Omental fat pad (tissue), 4 donors: ENCODE results near the gene STRN. TPM values are rescaled to one million over a fixed set of nuclear protein-coding genes. Genes with fewer than 3 reads are reported as not detected.
"Not testable (repeated sequence)": the region's sequence is repeated elsewhere in the genome, so short reads cannot be mapped to it uniquely, and the experiment has no call there.

Experiments
- ATAC-seq: fragments of 150-250 bp; one replicate; pipeline ENCODE4 v1.9.1; 2016; ENCODE audit warnings: mild to moderate bottlenecking, moderate library complexity; ENCODE audit not compliant: low FRiP score
- DNase-seq: peaks from one replicate; pipeline ENCODE4 v3.0.0-alpha.2; 2019; ENCODE audit warnings: low spot score
- total RNA-seq, 4 donors: library from RNA; depleted of rRNA; stranded (reverse); fragments of >200 nt; gene quantifications; one replicate each; pipeline ENCODE4 v1.1.0, GENCODE V29; 2016
- TF ChIP-seq, protein P1 (sequence below), 3 donors: fragments of 450-650 bp; IDR thresholded peaks; one replicate each; pipeline ENCODE4 v1.5.1; 2016 to 2017; ENCODE audit warnings: antibody characterized with exemption in 3 of 3, mild to moderate bottlenecking in 3 of 3, moderate library complexity in 2 of 3

The STRN gene
- total RNA-seq, 4 donors from 2014 or later, result 16.7 to 26.8 (median 21.3) TPM

DNA sequence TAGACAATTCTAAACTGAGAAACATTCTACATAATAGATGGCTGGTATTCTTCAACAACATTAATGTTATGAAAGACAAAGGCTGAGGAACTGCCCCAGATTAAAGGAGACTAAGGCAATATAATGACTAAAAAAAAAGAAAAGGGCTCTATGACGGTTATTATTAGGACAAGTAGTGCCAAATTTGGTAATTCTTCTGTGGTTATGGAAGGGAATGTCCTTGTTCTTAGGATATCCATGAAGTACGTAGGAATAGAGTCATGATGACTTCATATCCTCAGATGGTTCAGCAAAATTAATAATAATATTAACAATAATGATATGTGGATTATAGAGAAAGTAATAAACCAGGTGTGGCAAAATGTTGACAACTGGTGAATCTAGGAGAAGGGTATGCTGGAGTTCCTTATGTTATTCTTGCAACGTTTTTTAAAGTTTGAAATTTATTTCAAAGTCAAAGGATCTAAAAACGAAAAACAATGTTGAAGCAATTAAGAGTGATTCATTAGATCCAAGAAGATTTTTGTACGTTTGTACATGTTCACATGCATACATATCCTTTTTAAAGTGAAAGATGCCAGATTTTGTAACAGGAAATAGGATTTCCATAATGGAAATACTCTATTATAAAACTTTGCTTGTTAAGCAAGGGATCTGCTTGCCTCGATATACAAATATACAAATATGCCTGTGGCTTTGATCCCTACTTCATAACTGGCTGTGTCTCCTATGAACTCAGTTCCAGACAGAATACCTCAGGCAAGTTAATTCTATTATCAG lies 27.7 kb upstream of the STRN start:
- TF ChIP-seq, protein P1, sequence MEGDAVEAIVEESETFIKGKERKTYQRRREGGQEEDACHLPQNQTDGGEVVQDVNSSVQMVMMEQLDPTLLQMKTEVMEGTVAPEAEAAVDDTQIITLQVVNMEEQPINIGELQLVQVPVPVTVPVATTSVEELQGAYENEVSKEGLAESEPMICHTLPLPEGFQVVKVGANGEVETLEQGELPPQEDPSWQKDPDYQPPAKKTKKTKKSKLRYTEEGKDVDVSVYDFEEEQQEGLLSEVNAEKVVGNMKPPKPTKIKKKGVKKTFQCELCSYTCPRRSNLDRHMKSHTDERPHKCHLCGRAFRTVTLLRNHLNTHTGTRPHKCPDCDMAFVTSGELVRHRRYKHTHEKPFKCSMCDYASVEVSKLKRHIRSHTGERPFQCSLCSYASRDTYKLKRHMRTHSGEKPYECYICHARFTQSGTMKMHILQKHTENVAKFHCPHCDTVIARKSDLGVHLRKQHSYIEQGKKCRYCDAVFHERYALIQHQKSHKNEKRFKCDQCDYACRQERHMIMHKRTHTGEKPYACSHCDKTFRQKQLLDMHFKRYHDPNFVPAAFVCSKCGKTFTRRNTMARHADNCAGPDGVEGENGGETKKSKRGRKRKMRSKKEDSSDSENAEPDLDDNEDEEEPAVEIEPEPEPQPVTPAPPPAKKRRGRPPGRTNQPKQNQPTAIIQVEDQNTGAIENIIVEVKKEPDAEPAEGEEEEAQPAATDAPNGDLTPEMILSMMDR (IDR thresholded peaks at IDR 0.05), result no peak
- DNase-seq, result no peak
- ATAC-seq, result no peak

DNA sequence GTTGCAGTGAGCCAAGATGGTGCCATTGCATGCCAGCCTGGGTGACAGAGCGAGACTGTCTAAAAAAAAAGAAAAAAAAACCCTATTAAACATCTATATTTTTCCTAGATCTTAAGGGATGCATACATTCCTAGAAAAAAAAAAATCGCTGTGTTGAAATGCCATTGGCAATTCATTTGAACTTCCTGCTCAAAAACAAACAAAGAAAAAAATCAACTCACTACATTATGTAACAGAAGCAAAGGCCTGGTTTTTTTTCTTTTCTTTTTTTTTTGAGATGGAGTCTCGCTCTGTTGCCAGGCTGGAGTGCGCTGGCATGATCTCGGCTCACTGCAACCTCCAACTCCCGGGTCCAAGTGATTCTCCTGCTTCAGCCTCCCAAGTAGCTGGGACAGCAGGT lies 21.7 kb upstream of the STRN start:
- DNase-seq (no peak), ATAC-seq (no peak)
- TF ChIP-seq, protein P1 (IDR thresholded peaks at IDR 0.05), result no peak

DNA sequence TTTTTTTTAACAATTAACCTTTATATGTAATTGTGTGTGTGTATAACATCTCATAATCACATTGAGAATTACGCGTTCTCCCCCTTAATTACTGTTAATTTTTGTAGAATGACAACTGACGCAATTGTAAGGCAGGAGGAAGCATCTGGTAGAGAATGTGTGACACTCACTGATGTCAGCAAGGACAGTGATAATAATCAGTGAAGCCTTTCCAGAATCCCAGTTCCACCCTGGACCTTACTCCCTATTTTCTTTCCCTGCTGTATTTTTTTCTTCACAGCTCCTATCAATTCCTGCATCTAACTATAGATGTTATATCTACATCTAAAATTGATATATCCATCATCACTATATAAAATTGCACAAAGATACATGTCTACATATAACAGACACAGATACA lies 16.1 kb upstream of the STRN start:
- DNase-seq (no peak), ATAC-seq (no peak)
- TF ChIP-seq, protein P1 (IDR thresholded peaks at IDR 0.05), result no peak

DNA sequence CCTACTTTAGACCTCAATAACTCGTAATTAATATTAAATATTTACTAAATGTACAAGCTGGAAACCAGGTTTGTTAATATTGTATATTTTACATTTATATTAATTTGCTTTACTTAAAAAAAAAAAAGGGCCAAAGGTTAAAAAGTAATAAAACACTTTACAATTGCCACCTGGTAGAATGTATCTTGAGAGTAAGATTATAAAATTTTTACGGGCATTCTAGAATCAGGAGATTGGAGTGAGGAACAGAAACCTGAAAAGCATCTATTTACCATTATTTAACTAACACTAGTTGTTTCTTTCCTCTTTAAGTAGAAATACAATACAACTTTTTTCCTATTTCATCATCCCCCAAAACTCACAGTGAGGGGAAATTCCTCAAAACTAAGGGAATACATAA lies 15.6 kb upstream of the STRN start:
- TF ChIP-seq, protein P1 (IDR thresholded peaks at IDR 0.05), result no peak
- ATAC-seq, result no peak
- DNase-seq, result no peak

DNA sequence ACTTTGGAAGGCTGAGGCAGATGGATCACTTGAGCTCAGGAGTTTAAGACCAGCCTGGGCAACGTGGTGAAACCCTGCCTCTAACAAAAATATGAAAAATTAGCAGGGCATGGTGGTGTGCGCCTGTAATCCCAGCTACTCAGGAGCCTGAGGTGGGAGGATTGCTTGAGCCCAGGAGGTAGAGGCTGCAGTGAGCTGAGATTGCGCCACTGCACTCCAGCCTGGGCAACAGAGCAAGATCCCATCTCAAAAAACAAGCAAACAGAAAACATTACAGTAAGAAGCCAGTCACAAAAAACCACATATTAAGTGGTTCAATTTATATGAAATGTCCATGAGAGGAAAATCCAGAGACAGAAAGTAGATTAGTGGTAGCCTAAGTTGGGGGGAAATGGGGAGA lies 12.7 kb upstream of the STRN start:
- not testable (repeated sequence) for DNase-seq, ATAC-seq

DNA sequence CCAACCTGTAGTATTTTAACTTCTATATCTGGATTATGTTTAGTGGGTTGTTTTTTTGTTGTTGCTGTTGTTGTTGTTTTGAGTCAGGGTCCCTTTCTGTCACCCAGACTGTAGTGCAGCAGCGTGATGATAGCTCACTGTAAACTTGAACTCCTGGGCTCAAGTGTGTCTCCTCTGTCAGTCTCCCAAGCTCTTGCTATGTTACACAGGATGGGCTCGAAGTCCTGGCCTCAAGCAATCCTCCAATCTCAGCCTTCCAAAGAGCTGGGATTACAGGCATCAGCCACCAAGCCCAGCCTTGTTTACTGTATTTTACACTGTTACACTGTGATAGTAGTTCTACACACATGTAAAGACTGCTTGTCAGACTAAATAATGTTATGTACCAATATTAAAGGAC lies 9.7 kb upstream of the STRN start:
- ATAC-seq (no peak), DNase-seq (no peak)
- TF ChIP-seq, protein P1 (IDR thresholded peaks at IDR 0.05), result no peak

DNA sequence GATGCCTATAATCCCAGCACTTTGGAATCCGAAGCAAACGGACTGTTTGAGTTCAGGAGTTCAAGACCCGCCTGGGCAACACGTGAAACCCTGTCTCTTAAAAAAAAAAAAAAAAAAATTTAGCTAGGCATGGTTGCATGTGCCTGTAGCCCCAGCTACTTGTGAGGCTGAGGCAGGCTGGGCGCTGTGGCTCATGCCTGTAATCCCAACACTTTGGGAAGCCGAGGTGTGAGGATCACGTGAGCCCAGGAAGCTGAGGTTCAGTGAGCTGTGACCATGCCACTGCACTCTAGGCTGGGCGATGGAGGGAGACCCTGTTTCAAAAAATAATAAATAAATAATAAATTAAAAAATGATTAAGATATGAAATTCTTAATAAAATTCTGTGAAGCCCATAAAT lies 9.0 kb upstream of the STRN start:
- TF ChIP-seq, protein P1 (IDR thresholded peaks at IDR 0.05), result no peak
- no peak for DNase-seq
- no peak for ATAC-seq
